Mesenchymal stem cell (in vitro differentiated cells and primary cell): ENCODE results near the gene CDHR3. TPM values are rescaled to one million over a fixed set of nuclear protein-coding genes. Genes with fewer than 3 reads are reported as not detected.

Source experiments
- DNase-seq: peaks from one replicate; pipeline ENCODE4 v3.0.0-alpha.2; 2013
- H2AFZ ChIP-seq: one replicate; pipeline ENCODE4 v1.6.1; 2013; ENCODE audit warnings: low read depth, mild to moderate bottlenecking, control low read depth, inconsistent platforms, low read length, moderate library complexity
- H2AK5ac ChIP-seq: 2 replicates; pipeline ENCODE4 v1.6.1; 2013; ENCODE audit warnings: low read length, moderate library complexity, mild to moderate bottlenecking, inconsistent platforms; ENCODE audit not compliant: severe bottlenecking
- H2BK120ac ChIP-seq: one replicate; pipeline ENCODE4 v1.6.1; 2013; ENCODE audit warnings: low read depth, mild to moderate bottlenecking, inconsistent platforms, low read length, moderate library complexity
- H2BK12ac ChIP-seq, 2 experiments: one replicate each; pipeline ENCODE4 v1.6.1; 2013; ENCODE audit warnings: inconsistent platforms in 2 of 2, low read length in 2 of 2, mild to moderate bottlenecking in 2 of 2, moderate library complexity in 2 of 2, control low read depth in 1 of 2
- H2BK15ac ChIP-seq: one replicate; pipeline ENCODE4 v1.6.1; 2013; ENCODE audit warnings: mild to moderate bottlenecking, low read depth, inconsistent platforms; ENCODE audit not compliant: poor library complexity, severe bottlenecking
- H2BK5ac ChIP-seq: 2 replicates; pipeline ENCODE4 v1.6.1; 2013; ENCODE audit warnings: low read depth, mild to moderate bottlenecking, low read length, control low read depth, inconsistent platforms; ENCODE audit not compliant: poor library complexity, severe bottlenecking
- H3K14ac ChIP-seq, 2 experiments: one replicate each; pipeline ENCODE4 v1.6.1; 2013; ENCODE audit warnings: inconsistent platforms in 2 of 2, low read length in 2 of 2, control low read depth in 1 of 2, mild to moderate bottlenecking in 1 of 2, moderate library complexity in 1 of 2
- H3K18ac ChIP-seq, 2 experiments: one replicate each; pipeline ENCODE4 v1.6.1; 2013; ENCODE audit warnings: inconsistent platforms in 2 of 2, low read length in 2 of 2, control low read depth in 1 of 2, low read depth in 1 of 2, mild to moderate bottlenecking in 1 of 2
- H3K23ac ChIP-seq, 2 experiments: one replicate each; pipeline ENCODE4 v1.6.1; 2013; ENCODE audit warnings: inconsistent platforms in 2 of 2, low read length in 2 of 2, mild to moderate bottlenecking in 2 of 2, moderate library complexity in 2 of 2, control low read depth in 1 of 2
- H3K27ac ChIP-seq: 2 replicates; pipeline ENCODE4 v1.5.1; 2013; ENCODE audit warnings: mild to moderate bottlenecking, moderate library complexity, low read length, control low read depth, inconsistent platforms; ENCODE audit not compliant: poor library complexity, severe bottlenecking
- H3K27me3 ChIP-seq, 2 experiments: 2 replicates each; pipeline versions ENCODE4 v1.6.1 to v1.7.0; 2013; ENCODE audit warnings: low read length in 2 of 2, mild to moderate bottlenecking in 2 of 2, moderate library complexity in 2 of 2, control low read depth in 1 of 2, inconsistent platforms in 1 of 2; ENCODE audit not compliant: control insufficient read depth in 1 of 2, insufficient read depth in 1 of 2
- H3K36me3 ChIP-seq, 2 experiments: 2 replicates each; pipeline versions ENCODE4 v1.6.1 to v1.7.0; 2013; ENCODE audit warnings: low read length in 2 of 2, control low read depth in 1 of 2, inconsistent platforms in 1 of 2, low read depth in 1 of 2, mild to moderate bottlenecking in 1 of 2; ENCODE audit not compliant: insufficient read depth in 2 of 2, control insufficient read depth in 1 of 2
- H3K4ac ChIP-seq, 2 experiments: one replicate each; pipeline ENCODE4 v1.6.1; 2013; ENCODE audit warnings: inconsistent platforms in 2 of 2, low read length in 2 of 2, mild to moderate bottlenecking in 2 of 2, moderate library complexity in 2 of 2, control low read depth in 1 of 2, low read depth in 1 of 2
- H3K4me1 ChIP-seq: 2 replicates; pipeline ENCODE4 v1.6.1; 2013; ENCODE audit warnings: low read depth, low read length, control low read depth; ENCODE audit not compliant: control insufficient read depth, insufficient read depth
- H3K4me2 ChIP-seq: 2 replicates; pipeline ENCODE4 v1.6.1; 2013; ENCODE audit warnings: low read length, mild to moderate bottlenecking, inconsistent platforms; ENCODE audit not compliant: poor library complexity, severe bottlenecking
- H3K4me3 ChIP-seq, 2 experiments: 2 replicates each; pipeline versions ENCODE4 v1.5.1 to v1.7.0; 2013; ENCODE audit warnings: low read length in 2 of 2, mild to moderate bottlenecking in 2 of 2, control low read depth in 1 of 2, low read depth in 1 of 2; ENCODE audit not compliant: insufficient read depth in 1 of 2
- H3K79me1 ChIP-seq: replicated peaks from 2 replicates; pipeline ENCODE4 v1.6.1; 2013; ENCODE audit warnings: mild to moderate bottlenecking, control low read depth, low read length, inconsistent platforms; ENCODE audit not compliant: poor library complexity, severe bottlenecking
- H3K9ac ChIP-seq: 2 replicates; pipeline ENCODE4 v1.7.0; 2013; ENCODE audit warnings: mild to moderate bottlenecking, low read length, moderate library complexity
- H3K9me3 ChIP-seq: 2 replicates; pipeline ENCODE4 v1.7.0; 2013; ENCODE audit warnings: mild to moderate bottlenecking, low read length; ENCODE audit not compliant: control insufficient read depth
- H4K8ac ChIP-seq: one replicate; pipeline ENCODE4 v1.6.1; 2013; ENCODE audit warnings: inconsistent platforms, mild to moderate bottlenecking, low read length, moderate library complexity
- H4K91ac ChIP-seq: one replicate; pipeline ENCODE4 v1.6.1; 2013; ENCODE audit warnings: mild to moderate bottlenecking, low read length, inconsistent platforms
- WGBS: methylation state at CpG from one replicate; pipeline ENCODE4 v1.1.7; 2013; ENCODE audit warnings: mixed read lengths; 5-methylcytosine and 5-hydroxymethylcytosine counted together
- polyA plus RNA-seq, 2 experiments: library from polyadenylated mRNA; stranded (reverse); fragments of 200-250 nt; gene quantifications; one replicate each; pipeline ENCODE4 v1.2.3, GENCODE V29; 2013

Gene CDHR3, protein sequence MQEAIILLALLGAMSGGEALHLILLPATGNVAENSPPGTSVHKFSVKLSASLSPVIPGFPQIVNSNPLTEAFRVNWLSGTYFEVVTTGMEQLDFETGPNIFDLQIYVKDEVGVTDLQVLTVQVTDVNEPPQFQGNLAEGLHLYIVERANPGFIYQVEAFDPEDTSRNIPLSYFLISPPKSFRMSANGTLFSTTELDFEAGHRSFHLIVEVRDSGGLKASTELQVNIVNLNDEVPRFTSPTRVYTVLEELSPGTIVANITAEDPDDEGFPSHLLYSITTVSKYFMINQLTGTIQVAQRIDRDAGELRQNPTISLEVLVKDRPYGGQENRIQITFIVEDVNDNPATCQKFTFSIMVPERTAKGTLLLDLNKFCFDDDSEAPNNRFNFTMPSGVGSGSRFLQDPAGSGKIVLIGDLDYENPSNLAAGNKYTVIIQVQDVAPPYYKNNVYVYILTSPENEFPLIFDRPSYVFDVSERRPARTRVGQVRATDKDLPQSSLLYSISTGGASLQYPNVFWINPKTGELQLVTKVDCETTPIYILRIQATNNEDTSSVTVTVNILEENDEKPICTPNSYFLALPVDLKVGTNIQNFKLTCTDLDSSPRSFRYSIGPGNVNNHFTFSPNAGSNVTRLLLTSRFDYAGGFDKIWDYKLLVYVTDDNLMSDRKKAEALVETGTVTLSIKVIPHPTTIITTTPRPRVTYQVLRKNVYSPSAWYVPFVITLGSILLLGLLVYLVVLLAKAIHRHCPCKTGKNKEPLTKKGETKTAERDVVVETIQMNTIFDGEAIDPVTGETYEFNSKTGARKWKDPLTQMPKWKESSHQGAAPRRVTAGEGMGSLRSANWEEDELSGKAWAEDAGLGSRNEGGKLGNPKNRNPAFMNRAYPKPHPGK
- polyA plus RNA-seq (2013, experiment 1 of 2), result 2.8 TPM
- polyA plus RNA-seq (2013, experiment 2 of 2), result 3.1 TPM

DNA sequence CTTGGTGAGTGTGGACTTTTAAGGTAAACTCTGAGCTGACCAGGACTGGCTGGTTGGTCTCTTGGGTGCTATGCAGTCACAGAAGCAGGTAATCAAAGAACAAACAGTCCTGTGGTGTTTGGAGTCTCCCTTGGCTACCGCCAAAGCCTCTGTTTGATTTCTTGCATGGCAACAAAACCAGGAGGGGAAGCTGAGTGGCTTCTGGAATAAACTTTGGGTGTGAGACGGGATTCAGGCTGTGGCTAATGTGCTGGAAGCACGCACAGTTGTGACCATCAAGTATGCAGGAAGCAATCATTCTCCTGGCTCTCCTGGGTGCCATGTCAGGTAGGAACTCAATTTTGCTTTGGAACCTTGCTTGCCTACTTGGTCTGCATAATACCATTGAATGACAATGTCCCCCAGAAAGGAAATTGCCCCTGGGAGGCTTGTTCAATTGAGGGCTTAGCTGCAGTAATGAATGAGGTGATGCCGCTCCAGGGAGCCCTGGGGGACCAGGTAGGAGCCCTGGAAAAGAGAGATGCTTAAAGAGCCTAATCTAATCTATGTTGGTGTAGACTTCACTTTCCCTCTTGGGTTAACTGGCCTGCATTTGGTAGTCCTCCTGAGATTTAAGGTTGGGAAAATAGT lies at the start of gene CDHR3:
CDHR3 (plus strand) TSS at position 227 of the 630 bp plus-strand sequence; CDS start at position 282, 55 bp downstream.
- H3K4me3 ChIP-seq, result no peak within 1 kb of the TSS
- no peak within 1 kb of the TSS for H3K4me2 ChIP-seq
- peak within 1 kb of the TSS in 1 of 2 experiments; percentile 55 for H3K14ac ChIP-seq
- no peak within 1 kb of the TSS for H3K18ac ChIP-seq
- H3K4me1 ChIP-seq, result no peaks in the 10 kb centered on the region
- no peak within 1 kb of the TSS for H2BK5ac ChIP-seq
- no peaks in the 10 kb centered on the region for H3K79me1 ChIP-seq
- H3K36me3 ChIP-seq, result no peaks in the 10 kb centered on the region
- no peaks in the 10 kb centered on the region for H3K9me3 ChIP-seq
- H3K9ac ChIP-seq, result no peak within 1 kb of the TSS
- no peak within 1 kb of the TSS for H3K4ac ChIP-seq
- H3K27me3 ChIP-seq, result peaks cover 0 to 20% of the 10 kb centered on the region in 2 experiments
- no peak within 1 kb of the TSS for H3K23ac ChIP-seq
- H2BK120ac ChIP-seq, result no peak within 1 kb of the TSS
- H2AK5ac ChIP-seq, result no peak within 1 kb of the TSS
- no peak within 1 kb of the TSS for H4K8ac ChIP-seq
- no peak within 1 kb of the TSS for H2AFZ ChIP-seq
- H3K27ac ChIP-seq, result no peak within 1 kb of the TSS
- H2BK12ac ChIP-seq, result peak within 1 kb of the TSS in 1 of 2 experiments; percentile 47
- peak within 1 kb of the TSS; percentile 7 for H4K91ac ChIP-seq
- DNase-seq, result peak; percentile 85
- WGBS, result 69% methylated on average over 4 of the region's 4 CpGs
- peak within 1 kb of the TSS; percentile 12 for H2BK15ac ChIP-seq

DNA sequence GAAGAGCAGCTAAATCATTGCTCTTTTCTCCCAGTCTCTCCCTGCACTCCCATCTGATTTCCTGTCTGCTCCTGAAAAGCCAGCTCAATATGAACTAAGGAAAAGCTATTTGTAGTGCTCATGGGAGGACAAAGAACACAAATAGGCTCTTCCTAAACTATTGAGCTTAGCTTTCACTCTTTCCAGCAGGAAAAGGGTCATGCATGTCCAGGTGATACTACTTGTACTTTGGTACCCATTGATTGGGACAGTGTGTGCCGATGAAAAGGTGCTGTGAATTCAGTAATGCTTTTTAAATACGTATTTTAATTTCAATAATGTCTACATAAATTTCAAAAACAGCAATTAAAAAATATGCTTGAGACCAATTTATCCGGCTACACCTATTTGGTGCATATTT lies 49.1 kb upstream of the CDHR3 start:
- Histone ChIP-seq H3K79me1 (no peaks in the 10 kb centered on the region), H3K4me1 (no peaks in the 10 kb centered on the region), H2AFZ (no peak overlapping the region), H3K18ac (no peak overlapping the region), H3K4me2 (no peak overlapping the region), H3K9ac (no peak overlapping the region), H3K36me3 (peaks cover 0 to 58% of the 10 kb centered on the region in 2 experiments), H2BK15ac (no peak overlapping the region), H3K14ac (no peak overlapping the region), H2BK120ac (no peak overlapping the region), H2BK12ac (no peak overlapping the region), H3K4me3 (no peak overlapping the region), H3K23ac (no peak overlapping the region), H4K91ac (no peak overlapping the region), H3K27ac (no peak overlapping the region), H3K9me3 (peaks cover 7% of the 10 kb centered on the region), H3K27me3 (no peaks in the 10 kb centered on the region), H4K8ac (no peak overlapping the region), H2BK5ac (no peak overlapping the region), H3K4ac (no peak overlapping the region), H2AK5ac (no peak overlapping the region)
- DNase-seq, result no peak
- 100% methylated on average over 1 of the region's 3 CpGs for WGBS

DNA sequence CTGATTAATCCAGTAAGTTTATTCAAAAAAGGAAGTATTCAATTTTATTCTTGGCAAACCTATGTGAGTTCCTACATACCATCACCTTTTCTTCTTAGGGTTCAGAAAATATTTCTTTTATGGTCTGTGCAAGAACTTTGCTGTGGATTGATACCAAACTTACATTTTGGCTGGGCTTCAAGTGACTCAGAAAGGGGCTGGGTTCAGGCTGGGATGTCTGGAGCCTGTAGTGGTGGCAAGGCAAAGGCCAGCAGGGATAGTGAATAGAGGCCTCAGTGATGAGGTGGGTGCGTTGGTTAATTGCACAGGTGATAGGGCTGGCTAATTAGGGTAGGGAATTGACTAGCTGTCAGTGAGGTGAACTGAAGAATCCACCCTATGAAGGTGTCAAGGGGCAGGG lies 46.5 kb upstream of the CDHR3 start:
- no peak overlapping the region for H3K27ac ChIP-seq
- no peak overlapping the region for H4K91ac ChIP-seq
- H3K36me3 ChIP-seq, result peaks cover 0 to 70% of the 10 kb centered on the region in 2 experiments
- H3K9me3 ChIP-seq, result no peaks in the 10 kb centered on the region
- no peak overlapping the region for H3K4me2 ChIP-seq
- H3K23ac ChIP-seq, result no peak overlapping the region
- H2BK120ac ChIP-seq, result no peak overlapping the region
- no peaks in the 10 kb centered on the region for H3K79me1 ChIP-seq
- no peak overlapping the region for H3K14ac ChIP-seq
- H2AFZ ChIP-seq, result no peak overlapping the region
- no peak overlapping the region for H3K9ac ChIP-seq
- H3K18ac ChIP-seq, result no peak overlapping the region
- H3K4me1 ChIP-seq, result no peaks in the 10 kb centered on the region
- no peak overlapping the region for H3K4ac ChIP-seq
- H3K27me3 ChIP-seq, result no peaks in the 10 kb centered on the region
- no peak overlapping the region for H2AK5ac ChIP-seq
- H2BK15ac ChIP-seq, result no peak overlapping the region
- H4K8ac ChIP-seq, result no peak overlapping the region
- no peak overlapping the region for H2BK5ac ChIP-seq
- H3K4me3 ChIP-seq, result no peak overlapping the region
- 65% methylated on average over 1 of the region's 1 CpG for WGBS
- no peak for DNase-seq
- no peak overlapping the region for H2BK12ac ChIP-seq
